ENCODE measurements around the gene RNPEP.

The RNPEP gene

DNA sequence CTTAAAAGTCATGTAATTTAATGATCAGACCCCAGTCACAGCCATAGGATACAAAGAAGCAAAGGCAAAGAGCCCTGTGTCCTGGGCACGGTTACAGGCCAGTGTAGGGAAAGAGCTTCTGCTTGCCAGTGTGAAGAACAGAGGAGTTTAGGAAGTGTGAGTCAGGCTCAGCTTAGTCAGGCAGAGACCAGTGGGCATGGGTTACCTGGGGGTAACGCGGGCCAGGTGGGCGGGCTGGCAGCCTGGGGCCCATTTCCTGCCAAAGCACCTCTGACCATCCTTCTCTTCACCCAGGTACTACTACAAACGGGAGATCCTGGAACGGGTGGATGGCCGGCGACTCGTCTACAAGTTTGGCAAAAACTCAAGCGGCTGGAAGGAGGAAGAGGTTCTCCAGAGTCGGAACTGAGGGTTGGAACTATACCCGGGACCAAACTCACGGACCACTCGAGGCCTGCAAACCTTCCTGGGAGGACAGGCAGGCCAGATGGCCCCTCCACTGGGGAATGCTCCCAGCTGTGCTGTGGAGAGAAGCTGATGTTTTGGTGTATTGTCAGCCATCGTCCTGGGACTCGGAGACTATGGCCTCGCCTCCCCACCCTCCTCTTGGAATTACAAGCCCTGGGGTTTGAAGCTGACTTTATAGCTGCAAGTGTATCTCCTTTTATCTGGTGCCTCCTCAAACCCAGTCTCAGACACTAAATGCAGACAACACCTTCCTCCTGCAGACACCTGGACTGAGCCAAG, 32.6 kb downstream of the RNPEP start:
- no peak overlapping the region for H3K9ac ChIP-seq (ENCODE audit: low read length)
- no peaks in the 10 kb centered on the region for H4K20me1 ChIP-seq (ENCODE audit: insufficient read depth, low read length)
- no peak overlapping the region for H3K4me3 ChIP-seq (ENCODE audit: low read depth, low read length, poor library complexity, severe bottlenecking)
- no peak overlapping the region for H2AFZ ChIP-seq (ENCODE audit: low read length)
- H3K4me1 ChIP-seq (ENCODE audit: insufficient read depth, low read length, severe bottlenecking) = peaks cover 6% of the 10 kb centered on the region
- H3K36me3 ChIP-seq (ENCODE audit: insufficient read depth, low read length) = no peaks in the 10 kb centered on the region
- H3K9me3 ChIP-seq (ENCODE audit: low read length) = no peaks in the 10 kb centered on the region
- H3K27me3 ChIP-seq (ENCODE audit: insufficient read depth, low read length) = 0 out of 2 replicates have a peak, but pooled peaks cover 3% of the 10 kb centered on the region
- no peaks in the 10 kb centered on the region for H3K79me2 ChIP-seq (ENCODE audit: insufficient read depth, low read length)
- H3K4me2 ChIP-seq (ENCODE audit: low read length) = no peak overlapping the region
- H3F3A ChIP-seq (ENCODE audit: insufficient read depth, low read length) = no peaks in the 10 kb centered on the region
- no peaks in the 10 kb centered on the region for H3K9me2 ChIP-seq (ENCODE audit: low read depth, low read length)
- H3K27ac ChIP-seq (ENCODE audit: low read depth, low read length, poor library complexity, severe bottlenecking) = no peak overlapping the region
- TF ChIP-seq, protein P1, sequence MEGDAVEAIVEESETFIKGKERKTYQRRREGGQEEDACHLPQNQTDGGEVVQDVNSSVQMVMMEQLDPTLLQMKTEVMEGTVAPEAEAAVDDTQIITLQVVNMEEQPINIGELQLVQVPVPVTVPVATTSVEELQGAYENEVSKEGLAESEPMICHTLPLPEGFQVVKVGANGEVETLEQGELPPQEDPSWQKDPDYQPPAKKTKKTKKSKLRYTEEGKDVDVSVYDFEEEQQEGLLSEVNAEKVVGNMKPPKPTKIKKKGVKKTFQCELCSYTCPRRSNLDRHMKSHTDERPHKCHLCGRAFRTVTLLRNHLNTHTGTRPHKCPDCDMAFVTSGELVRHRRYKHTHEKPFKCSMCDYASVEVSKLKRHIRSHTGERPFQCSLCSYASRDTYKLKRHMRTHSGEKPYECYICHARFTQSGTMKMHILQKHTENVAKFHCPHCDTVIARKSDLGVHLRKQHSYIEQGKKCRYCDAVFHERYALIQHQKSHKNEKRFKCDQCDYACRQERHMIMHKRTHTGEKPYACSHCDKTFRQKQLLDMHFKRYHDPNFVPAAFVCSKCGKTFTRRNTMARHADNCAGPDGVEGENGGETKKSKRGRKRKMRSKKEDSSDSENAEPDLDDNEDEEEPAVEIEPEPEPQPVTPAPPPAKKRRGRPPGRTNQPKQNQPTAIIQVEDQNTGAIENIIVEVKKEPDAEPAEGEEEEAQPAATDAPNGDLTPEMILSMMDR (IDR thresholded peaks at IDR 0.05; ENCODE audit: low read length) = no peak
- TF ChIP-seq EZH2 (IDR thresholded peaks at IDR 0.05; ENCODE audit: borderline replicate concordance, low read length) = no peak

DNA sequence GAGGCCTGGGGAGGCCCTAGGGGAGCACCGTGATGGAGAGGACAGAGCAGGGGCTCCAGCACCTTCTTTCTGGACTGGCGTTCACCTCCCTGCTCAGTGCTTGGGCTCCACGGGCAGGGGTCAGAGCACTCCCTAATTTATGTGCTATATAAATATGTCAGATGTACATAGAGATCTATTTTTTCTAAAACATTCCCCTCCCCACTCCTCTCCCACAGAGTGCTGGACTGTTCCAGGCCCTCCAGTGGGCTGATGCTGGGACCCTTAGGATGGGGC, 33.2 kb downstream of the RNPEP start:
- Histone ChIP-seq H4K20me1 (ENCODE audit: insufficient read depth, low read length) (no peaks in the 10 kb centered on the region), H3K27me3 (ENCODE audit: insufficient read depth, low read length) (0 out of 2 replicates have a peak, but pooled peaks cover 3% of the 10 kb centered on the region), H3K9me2 (ENCODE audit: low read depth, low read length) (no peaks in the 10 kb centered on the region), H3F3A (ENCODE audit: insufficient read depth, low read length) (no peaks in the 10 kb centered on the region), H3K9me3 (ENCODE audit: low read length) (no peaks in the 10 kb centered on the region), H3K9ac (ENCODE audit: low read length) (no peak overlapping the region), H3K4me3 (ENCODE audit: low read depth, low read length, poor library complexity, severe bottlenecking) (no peak overlapping the region), H3K79me2 (ENCODE audit: insufficient read depth, low read length) (no peaks in the 10 kb centered on the region), H3K36me3 (ENCODE audit: insufficient read depth, low read length) (no peaks in the 10 kb centered on the region), H3K4me1 (ENCODE audit: insufficient read depth, low read length, severe bottlenecking) (peaks cover 1% of the 10 kb centered on the region), H3K4me2 (ENCODE audit: low read length) (no peak overlapping the region), H2AFZ (ENCODE audit: low read length) (no peak overlapping the region), H3K27ac (ENCODE audit: low read depth, low read length, poor library complexity, severe bottlenecking) (no peak overlapping the region)
- TF ChIP-seq, protein P1 (IDR thresholded peaks at IDR 0.05; ENCODE audit: low read length) = no peak
- TF ChIP-seq EZH2 (IDR thresholded peaks at IDR 0.05; ENCODE audit: borderline replicate concordance, low read length) = no peak

DNA sequence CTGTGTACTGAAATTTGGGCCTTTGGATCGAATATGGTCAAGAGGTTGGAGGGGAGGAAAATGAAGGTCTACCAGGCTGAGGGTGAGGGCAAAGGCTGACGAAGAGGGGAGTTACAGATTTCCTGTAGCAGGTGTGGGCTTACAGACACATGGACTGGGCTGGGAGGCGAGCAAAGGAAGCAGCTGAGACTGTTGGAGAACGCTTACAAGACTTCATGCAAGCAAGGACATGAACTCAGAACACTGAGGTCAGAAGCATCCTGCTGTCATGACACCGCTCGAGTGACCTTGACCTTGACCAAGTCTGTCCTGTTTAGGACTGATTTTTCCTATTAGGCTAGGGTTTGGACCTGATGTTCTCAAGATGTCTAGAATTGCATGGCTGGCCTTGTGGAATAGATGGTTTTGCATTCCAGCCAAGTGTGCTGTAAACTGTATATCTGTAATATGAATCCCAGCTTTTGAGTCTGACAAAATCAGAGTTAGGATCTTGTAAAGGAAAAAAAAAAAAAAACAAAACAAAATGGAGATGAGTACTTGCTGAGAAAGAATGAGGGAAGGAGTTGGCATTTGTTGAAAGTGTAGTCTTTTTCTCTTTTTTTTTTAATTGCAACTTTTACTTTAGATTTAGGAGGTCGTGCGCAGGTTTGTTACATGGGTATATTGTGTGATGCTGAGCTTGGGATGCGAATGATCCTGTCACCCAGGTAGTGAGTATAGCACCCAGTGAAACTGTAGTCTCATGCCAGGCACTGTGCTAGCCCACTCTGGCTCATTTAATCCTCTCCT, 33.8 kb downstream of the RNPEP start:
- Histone ChIP-seq H3K27ac (ENCODE audit: low read depth, low read length, poor library complexity, severe bottlenecking) (no peak overlapping the region), H3K4me1 (ENCODE audit: insufficient read depth, low read length, severe bottlenecking) (no peaks in the 10 kb centered on the region), H3K27me3 (ENCODE audit: insufficient read depth, low read length) (0 out of 2 replicates have a peak, but pooled peaks cover 3% of the 10 kb centered on the region), H3K4me3 (ENCODE audit: low read depth, low read length, poor library complexity, severe bottlenecking) (no peak overlapping the region), H3K9me2 (ENCODE audit: low read depth, low read length) (no peaks in the 10 kb centered on the region), H2AFZ (ENCODE audit: low read length) (no peak overlapping the region), H3K9ac (ENCODE audit: low read length) (no peak overlapping the region), H3F3A (ENCODE audit: insufficient read depth, low read length) (no peaks in the 10 kb centered on the region), H3K9me3 (ENCODE audit: low read length) (no peaks in the 10 kb centered on the region), H3K79me2 (ENCODE audit: insufficient read depth, low read length) (no peaks in the 10 kb centered on the region), H3K4me2 (ENCODE audit: low read length) (no peak overlapping the region), H4K20me1 (ENCODE audit: insufficient read depth, low read length) (no peaks in the 10 kb centered on the region), H3K36me3 (ENCODE audit: insufficient read depth, low read length) (no peaks in the 10 kb centered on the region)
- no peak for TF ChIP-seq EZH2 (IDR thresholded peaks at IDR 0.05; ENCODE audit: borderline replicate concordance, low read length)
- TF ChIP-seq, protein P1 (IDR thresholded peaks at IDR 0.05; ENCODE audit: low read length) = no peak
